ENCODE results near the gene WDR81. TPM values are rescaled to one million over a fixed set of nuclear protein-coding genes. Genes with fewer than 3 reads are reported as not detected.

WDR81 gene
- total RNA-seq, 2 experiments from 2014 or later = 24.8 to 25.0 TPM

DNA sequence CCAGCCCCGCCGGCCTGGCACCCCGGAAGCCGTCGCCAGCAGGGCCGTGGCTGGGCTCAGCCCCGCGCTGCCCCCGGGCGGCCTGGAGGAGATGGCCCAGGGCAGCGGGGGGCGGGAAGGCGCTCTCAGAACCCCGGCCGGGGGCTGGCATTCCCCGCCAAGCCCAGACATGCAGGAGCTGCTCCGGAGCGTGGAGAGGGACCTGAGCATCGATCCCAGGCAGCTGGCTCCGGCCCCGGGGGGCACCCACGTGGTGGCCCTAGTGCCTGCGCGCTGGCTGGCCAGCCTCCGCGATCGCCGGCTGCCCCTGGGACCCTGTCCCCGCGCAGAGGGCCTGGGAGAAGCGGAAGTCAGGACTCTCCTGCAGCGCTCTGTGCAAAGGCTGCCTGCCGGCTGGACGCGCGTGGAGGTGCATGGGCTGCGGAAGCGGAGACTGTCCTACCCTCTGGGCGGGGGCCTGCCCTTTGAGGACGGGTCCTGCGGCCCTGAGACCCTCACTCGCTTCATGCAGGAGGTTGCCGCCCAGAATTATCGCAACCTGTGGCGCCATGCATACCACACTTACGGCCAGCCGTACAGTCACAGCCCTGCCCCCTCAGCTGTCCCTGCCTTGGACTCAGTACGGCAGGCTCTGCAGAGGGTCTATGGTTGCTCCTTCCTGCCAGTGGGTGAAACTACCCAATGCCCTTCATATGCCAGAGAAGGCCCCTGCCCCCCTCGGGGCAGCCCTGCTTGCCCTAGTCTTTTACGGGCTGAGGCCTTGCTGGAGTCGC is 551 bp downstream of the WDR81 start:
- ATAC-seq (ENCODE audit: poor library complexity) (peak; percentile 44), DNase-seq (peak in 2 of 14 experiments; percentile 42 to 51)
- H3K4me1 ChIP-seq (ENCODE audit: insufficient read depth, low read length) = peaks cover 86% of the 10 kb centered on the region
- Mint-ChIP-seq H3K36me3 (ENCODE audit: low read depth) (peaks cover 33% of the 10 kb centered on the region), H3K27me3 (no peaks in the 10 kb centered on the region), H3K9me3 (no peaks in the 10 kb centered on the region), H3K4me3 (peak overlapping the region; percentile 86), H3K4me1 (ENCODE audit: low read depth) (peaks cover 34% of the 10 kb centered on the region), H3K27ac (peak overlapping the region; percentile 67)
- intact Hi-C loops (cut with DNase I, micrococcal nuclease) = loop anchor here (1.0 to 10.0 kb wide), 6 partner anchors 37 to 560 kb away; partner anchors contain the start of genes RTN4RL1 (in 1 of the 2), SERPINF1 (in 1 of the 2) and SMYD4 (in 1 of the 2)
- POLR2A ChIA-PET = interaction anchor here (0.7 to 4.8 kb wide), 8 partner anchors 9 to 105 kb away, joined by 3 to 34 read pairs (median 6); partner anchors contain the start of genes RPA1 and SMYD4
- CTCF ChIA-PET = no interaction called here
- peaks cover 30% of the 10 kb centered on the region for H3K36me3 ChIP-seq (ENCODE audit: insufficient read depth, low read length)
- H3K27me3 ChIP-seq (ENCODE audit: control insufficient read depth in 1 of 2, insufficient read depth in 2 of 2, low read length in 2 of 2) = no peaks in the 10 kb centered on the region
- peak overlapping the region; percentile 59 for H3K4me3 ChIP-seq (ENCODE audit: low read length)
- H3K27ac ChIP-seq (ENCODE audit: low read depth in 1 of 2, low read length in 2 of 2) = peak overlapping the region in 1 of 2 donors; percentile 35
- TF ChIP-seq, protein P1, sequence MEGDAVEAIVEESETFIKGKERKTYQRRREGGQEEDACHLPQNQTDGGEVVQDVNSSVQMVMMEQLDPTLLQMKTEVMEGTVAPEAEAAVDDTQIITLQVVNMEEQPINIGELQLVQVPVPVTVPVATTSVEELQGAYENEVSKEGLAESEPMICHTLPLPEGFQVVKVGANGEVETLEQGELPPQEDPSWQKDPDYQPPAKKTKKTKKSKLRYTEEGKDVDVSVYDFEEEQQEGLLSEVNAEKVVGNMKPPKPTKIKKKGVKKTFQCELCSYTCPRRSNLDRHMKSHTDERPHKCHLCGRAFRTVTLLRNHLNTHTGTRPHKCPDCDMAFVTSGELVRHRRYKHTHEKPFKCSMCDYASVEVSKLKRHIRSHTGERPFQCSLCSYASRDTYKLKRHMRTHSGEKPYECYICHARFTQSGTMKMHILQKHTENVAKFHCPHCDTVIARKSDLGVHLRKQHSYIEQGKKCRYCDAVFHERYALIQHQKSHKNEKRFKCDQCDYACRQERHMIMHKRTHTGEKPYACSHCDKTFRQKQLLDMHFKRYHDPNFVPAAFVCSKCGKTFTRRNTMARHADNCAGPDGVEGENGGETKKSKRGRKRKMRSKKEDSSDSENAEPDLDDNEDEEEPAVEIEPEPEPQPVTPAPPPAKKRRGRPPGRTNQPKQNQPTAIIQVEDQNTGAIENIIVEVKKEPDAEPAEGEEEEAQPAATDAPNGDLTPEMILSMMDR (IDR thresholded peaks at IDR 0.05) = no peak
- H3K9me3 ChIP-seq (ENCODE audit: control insufficient read depth in 1 of 2, insufficient read depth in 1 of 2, low read length in 2 of 2) = no peaks in the 10 kb centered on the region

GRCh38 chr17:1725642-1726511 is 1.4 kb downstream of the WDR81 start:
- peaks cover 31% of the 10 kb centered on the region for H3K4me1 Mint-ChIP-seq (ENCODE audit: low read depth)
- POLR2A ChIA-PET = interaction anchor here (1.9 to 3.1 kb wide), 3 partner anchors 38 to 104 kb away, joined by 6 to 16 read pairs (median 8); partner anchors contain the start of genes RPA1 and SMYD4
- ATAC-seq (ENCODE audit: poor library complexity) (no peak), DNase-seq (peak in 1 of 14 experiments; percentile 30)
- peak overlapping the region; percentile 59 for H3K4me3 ChIP-seq (ENCODE audit: low read length)
- H3K9me3 ChIP-seq (ENCODE audit: control insufficient read depth in 1 of 2, insufficient read depth in 1 of 2, low read length in 2 of 2) = no peaks in the 10 kb centered on the region
- H3K27me3 ChIP-seq (ENCODE audit: control insufficient read depth in 1 of 2, insufficient read depth in 2 of 2, low read length in 2 of 2) = no peaks in the 10 kb centered on the region
- CTCF ChIA-PET = no interaction called here
- peaks cover 33% of the 10 kb centered on the region for H3K36me3 Mint-ChIP-seq (ENCODE audit: low read depth)
- H3K36me3 ChIP-seq (ENCODE audit: insufficient read depth, low read length) = peaks cover 38% of the 10 kb centered on the region
- intact Hi-C loops (cut with DNase I, micrococcal nuclease) = loop anchor here in 1 of 2 experiments (2.0 to 10.0 kb wide), 2 partner anchors 103 to 559 kb away; partner anchors contain the start of gene SMYD4
- H3K27ac ChIP-seq (ENCODE audit: low read depth in 1 of 2, low read length in 2 of 2) = no peak overlapping the region
- no peaks in the 10 kb centered on the region for H3K27me3 Mint-ChIP-seq
- H3K4me3 Mint-ChIP-seq = peak overlapping the region; percentile 86
- peak overlapping the region; percentile 67 for H3K27ac Mint-ChIP-seq
- H3K4me1 ChIP-seq (ENCODE audit: insufficient read depth, low read length) = peaks cover 82% of the 10 kb centered on the region
- H3K9me3 Mint-ChIP-seq = no peaks in the 10 kb centered on the region
- TF ChIP-seq, protein P1 (IDR thresholded peaks at IDR 0.05) = no peak

DNA sequence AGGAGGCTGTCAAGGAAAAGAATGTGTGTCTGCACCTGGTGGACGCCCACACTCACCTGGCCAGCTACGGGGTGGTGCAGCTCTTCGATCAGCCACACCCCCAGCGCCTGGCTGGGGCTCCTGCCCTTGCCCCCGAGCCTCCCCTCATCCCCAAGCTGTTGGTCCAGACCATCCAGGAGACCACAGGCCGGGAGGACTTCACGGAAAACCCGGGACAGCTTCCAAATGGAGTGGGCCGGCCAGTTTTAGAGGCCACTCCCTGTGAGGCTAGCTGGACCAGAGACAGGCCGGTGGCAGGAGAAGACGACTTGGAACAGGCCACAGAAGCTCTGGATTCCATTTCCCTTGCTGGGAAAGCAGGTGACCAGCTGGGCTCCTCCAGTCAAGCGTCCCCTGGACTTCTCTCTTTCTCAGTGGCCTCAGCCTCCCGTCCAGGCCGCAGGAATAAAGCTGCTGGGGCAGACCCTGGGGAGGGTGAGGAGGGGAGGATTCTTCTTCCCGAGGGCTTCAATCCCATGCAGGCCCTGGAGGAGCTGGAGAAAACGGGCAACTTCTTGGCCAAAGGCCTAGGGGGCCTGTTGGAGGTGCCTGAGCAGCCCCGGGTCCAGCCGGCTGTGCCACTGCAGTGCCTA is 2.2 kb downstream of the WDR81 start:
- peaks cover 29% of the 10 kb centered on the region for H3K4me1 Mint-ChIP-seq (ENCODE audit: low read depth)
- CTCF ChIA-PET = interaction anchor here (1.1 kb wide), 1 partner anchor 16 kb away, joined by 3 read pairs; the partner anchor contains the start of gene SERPINF2
- peaks cover 75% of the 10 kb centered on the region for H3K4me1 ChIP-seq (ENCODE audit: insufficient read depth, low read length)

More for the DNA sequence above, 2.2 kb downstream of the WDR81 start:
- no peaks in the 10 kb centered on the region for H3K9me3 ChIP-seq (ENCODE audit: control insufficient read depth in 1 of 2, insufficient read depth in 1 of 2, low read length in 2 of 2)
- Mint-ChIP-seq H3K9me3 (no peaks in the 10 kb centered on the region), H3K27ac (no peak overlapping the region), H3K4me3 (no peak overlapping the region), H3K27me3 (no peaks in the 10 kb centered on the region), H3K36me3 (ENCODE audit: low read depth) (peaks cover 33% of the 10 kb centered on the region)
- no peak overlapping the region for H3K27ac ChIP-seq (ENCODE audit: low read depth in 1 of 2, low read length in 2 of 2)
- H3K36me3 ChIP-seq (ENCODE audit: insufficient read depth, low read length) = peaks cover 45% of the 10 kb centered on the region
- ATAC-seq (ENCODE audit: poor library complexity) (no peak), DNase-seq (peak in 1 of 14 experiments; percentile 20)
- TF ChIP-seq, protein P1 (IDR thresholded peaks at IDR 0.05) = no peak
- no peak overlapping the region for H3K4me3 ChIP-seq (ENCODE audit: low read length)
- intact Hi-C loops (cut with DNase I, micrococcal nuclease) = loop anchor here in 1 of 2 experiments (10.0 kb wide), 1 partner anchor 558 kb away; no protein-coding TSS in a partner anchor
- POLR2A ChIA-PET = interaction anchor here (0.8 to 2.9 kb wide), 3 partner anchors 11 to 42 kb away, joined by 3 to 8 read pairs (median 4); no protein-coding TSS in a partner anchor
- H3K27me3 ChIP-seq (ENCODE audit: control insufficient read depth in 1 of 2, insufficient read depth in 2 of 2, low read length in 2 of 2) = no peaks in the 10 kb centered on the region
